Measurements from ENCODE around the gene ILF3. TPM values are rescaled to one million over a fixed set of nuclear protein-coding genes. Genes with fewer than 3 reads are reported as not detected.
A peak's percentile ranks its signal among the peaks of the same experiment; 100 is the strongest.

ILF3 gene
- total RNA-seq, 3 donors from 2014 or later, result 651 to 686 (median 684) TPM

GRCh38 chr19:10690341-10690781 is 36.2 kb downstream of the ILF3 start:
- no peaks in the 10 kb centered on the region for H3K9me3 Mint-ChIP-seq
- no peak overlapping the region for H3K4me3 Mint-ChIP-seq
- no peak for ATAC-seq
- DNase-seq, result no peak
- H3K36me3 Mint-ChIP-seq (ENCODE audit: insufficient read depth), result peaks cover 33% of the 10 kb centered on the region
- H3K27me3 Mint-ChIP-seq (ENCODE audit: low read depth), result no peaks in the 10 kb centered on the region
- H3K4me1 Mint-ChIP-seq (ENCODE audit: low read depth), result peaks cover 10% of the 10 kb centered on the region

- H3K9me3 Mint-ChIP-seq, result no peaks in the 10 kb centered on the region
- H3K36me3 Mint-ChIP-seq (ENCODE audit: insufficient read depth), result peaks cover 33% of the 10 kb centered on the region
- ATAC-seq (no peak), DNase-seq (no peak)
- peaks cover 19% of the 10 kb centered on the region for H3K4me1 Mint-ChIP-seq (ENCODE audit: low read depth)
- H3K27me3 Mint-ChIP-seq (ENCODE audit: low read depth), result peaks cover 3% of the 10 kb centered on the region
- no peak overlapping the region for H3K4me3 Mint-ChIP-seq
These were observed 37.2 kb downstream of the ILF3 start for GRCh38 chr19:10691178-10691881.

GRCh38 chr19:10691883-10692282 is 37.7 kb downstream of the ILF3 start:
- Mint-ChIP-seq H3K4me3 (no peak overlapping the region), H3K36me3 (ENCODE audit: insufficient read depth) (peaks cover 33% of the 10 kb centered on the region), H3K27me3 (ENCODE audit: low read depth) (peaks cover 5% of the 10 kb centered on the region), H3K4me1 (ENCODE audit: low read depth) (peaks cover 19% of the 10 kb centered on the region), H3K9me3 (no peaks in the 10 kb centered on the region)
- ATAC-seq, result no peak
- DNase-seq, result no peak

GRCh38 chr19:10692673-10693264 is 38.6 kb downstream of the ILF3 start:
- peaks cover 19% of the 10 kb centered on the region for H3K4me1 Mint-ChIP-seq (ENCODE audit: low read depth)
- DNase-seq (no peak), ATAC-seq (no peak)
- H3K9me3 Mint-ChIP-seq, result no peaks in the 10 kb centered on the region
- H3K36me3 Mint-ChIP-seq (ENCODE audit: insufficient read depth), result peaks cover 29% of the 10 kb centered on the region
- H3K27me3 Mint-ChIP-seq (ENCODE audit: low read depth), result peaks cover 6% of the 10 kb centered on the region
- no peak overlapping the region for H3K4me3 Mint-ChIP-seq

- DNase-seq, result no peak
- Mint-ChIP-seq H3K9me3 (no peaks in the 10 kb centered on the region), H3K36me3 (ENCODE audit: insufficient read depth) (peaks cover 16% of the 10 kb centered on the region), H3K4me3 (peak overlapping the region; percentile 59), H3K4me1 (ENCODE audit: low read depth) (peaks cover 19% of the 10 kb centered on the region), H3K27me3 (ENCODE audit: low read depth) (peaks cover 7% of the 10 kb centered on the region)
- no peak for ATAC-seq
These were observed 40.7 kb downstream of the ILF3 start for GRCh38 chr19:10694706-10695307.

- H3K4me1 Mint-ChIP-seq (ENCODE audit: low read depth), result peaks cover 19% of the 10 kb centered on the region
- DNase-seq, result peak; percentile 78
- peaks cover 7% of the 10 kb centered on the region for H3K27me3 Mint-ChIP-seq (ENCODE audit: low read depth)
- peaks cover 10% of the 10 kb centered on the region for H3K36me3 Mint-ChIP-seq (ENCODE audit: insufficient read depth)
- no peaks in the 10 kb centered on the region for H3K9me3 Mint-ChIP-seq
- peak; percentile 95 to 96 for ATAC-seq
- H3K4me3 Mint-ChIP-seq, result peak overlapping the region; percentile 59
These were observed 41.6 kb downstream of the ILF3 start for GRCh38 chr19:10695401-10696398.

GRCh38 chr19:10699650-10700335 is 45.6 kb downstream of the ILF3 start:
- Mint-ChIP-seq H3K36me3 (ENCODE audit: insufficient read depth) (no peaks in the 10 kb centered on the region), H3K9me3 (no peaks in the 10 kb centered on the region), H3K27me3 (ENCODE audit: low read depth) (peaks cover 7% of the 10 kb centered on the region), H3K4me1 (ENCODE audit: low read depth) (peaks cover 24% of the 10 kb centered on the region), H3K4me3 (peak overlapping the region; percentile 33)
- DNase-seq (peak; percentile 66), ATAC-seq (no peak)

- peak overlapping the region; percentile 92 for H3K4me3 Mint-ChIP-seq
- H3K4me1 Mint-ChIP-seq (ENCODE audit: low read depth), result peaks cover 10% of the 10 kb centered on the region
- DNase-seq, result no peak
- H3K27me3 Mint-ChIP-seq (ENCODE audit: low read depth), result peaks cover 2% of the 10 kb centered on the region
- peak; percentile 28 to 33 for ATAC-seq
- no peaks in the 10 kb centered on the region for H3K9me3 Mint-ChIP-seq
- H3K36me3 Mint-ChIP-seq (ENCODE audit: insufficient read depth), result peaks cover 2% of the 10 kb centered on the region
These were observed 47.9 kb downstream of the ILF3 start for GRCh38 chr19:10701955-10702525.

GRCh38 chr19:10706990-10707389 is 52.8 kb downstream of the ILF3 start:
- H3K27me3 Mint-ChIP-seq (ENCODE audit: low read depth), result no peaks in the 10 kb centered on the region
- no peaks in the 10 kb centered on the region for H3K9me3 Mint-ChIP-seq
- ATAC-seq, result no peak
- peaks cover 4% of the 10 kb centered on the region for H3K4me1 Mint-ChIP-seq (ENCODE audit: low read depth)
- H3K4me3 Mint-ChIP-seq, result no peak overlapping the region
- H3K36me3 Mint-ChIP-seq (ENCODE audit: insufficient read depth), result peaks cover 10% of the 10 kb centered on the region
- DNase-seq, result no peak

GRCh38 chr19:10707440-10707839 is 53.3 kb downstream of the ILF3 start:
- Mint-ChIP-seq H3K4me3 (no peak overlapping the region), H3K27me3 (ENCODE audit: low read depth) (no peaks in the 10 kb centered on the region), H3K4me1 (ENCODE audit: low read depth) (no peaks in the 10 kb centered on the region), H3K9me3 (no peaks in the 10 kb centered on the region), H3K36me3 (ENCODE audit: insufficient read depth) (peaks cover 12% of the 10 kb centered on the region)
- ATAC-seq (no peak), DNase-seq (no peak)

GRCh38 chr19:10708291-10708690 is 54.1 kb downstream of the ILF3 start:
- Mint-ChIP-seq H3K4me1 (ENCODE audit: low read depth) (no peaks in the 10 kb centered on the region), H3K9me3 (no peaks in the 10 kb centered on the region), H3K27me3 (ENCODE audit: low read depth) (no peaks in the 10 kb centered on the region), H3K36me3 (ENCODE audit: insufficient read depth) (peaks cover 12% of the 10 kb centered on the region), H3K4me3 (no peak overlapping the region)
- DNase-seq (no peak), ATAC-seq (no peak)

- peaks cover 3% of the 10 kb centered on the region for H3K4me1 Mint-ChIP-seq (ENCODE audit: low read depth)
- no peak overlapping the region for H3K4me3 Mint-ChIP-seq
- ATAC-seq, result no peak
- no peak for DNase-seq
- H3K27me3 Mint-ChIP-seq (ENCODE audit: low read depth), result no peaks in the 10 kb centered on the region
- no peaks in the 10 kb centered on the region for H3K9me3 Mint-ChIP-seq
- H3K36me3 Mint-ChIP-seq (ENCODE audit: insufficient read depth), result peaks cover 16% of the 10 kb centered on the region
These were observed 57.9 kb downstream of the ILF3 start for GRCh38 chr19:10712045-10712444.

GRCh38 chr19:10712754-10713153 is 58.6 kb downstream of the ILF3 start:
- Mint-ChIP-seq H3K4me3 (no peak overlapping the region), H3K36me3 (ENCODE audit: insufficient read depth) (peaks cover 16% of the 10 kb centered on the region), H3K9me3 (no peaks in the 10 kb centered on the region), H3K4me1 (ENCODE audit: low read depth) (peaks cover 7% of the 10 kb centered on the region), H3K27me3 (ENCODE audit: low read depth) (no peaks in the 10 kb centered on the region)
- ATAC-seq (no peak), DNase-seq (no peak)

All from activated T-cell treated with anti-CD3 and anti-CD28 coated beads, Interleukin-2, amount 50 U/mL, for 4 hours (primary cell).